Ramos (cell line): Measurements from ENCODE around the gene STK38L.

Experiments
- in situ Hi-C: fragments of 300-500 bp; cut with MboI; formaldehyde crosslinking; loops from one replicate; pipeline ENCODE4 v1.14.3; 2022; ENCODE audit warnings: low sequenced_read_pairs; ENCODE audit not compliant: unreplicated experiment

The STK38L gene

DNA sequence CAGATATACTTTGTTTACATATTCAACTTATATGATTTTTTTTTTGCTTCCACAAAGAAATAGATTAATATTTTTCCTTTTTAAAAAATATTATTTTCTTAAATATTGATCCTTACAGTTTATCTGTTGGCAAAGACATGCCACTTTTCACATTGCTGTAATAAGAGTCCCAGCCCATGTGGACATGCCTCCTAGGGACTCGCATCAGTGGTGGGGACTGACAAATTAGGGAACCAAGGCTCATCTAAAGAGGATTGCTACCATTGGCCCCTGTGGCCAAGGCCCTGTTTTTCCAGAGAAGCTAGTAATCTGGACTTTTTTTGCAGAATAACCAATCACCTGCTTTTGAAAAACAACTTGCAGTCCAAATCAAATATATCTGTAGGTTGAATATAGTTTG lies 60.8 kb downstream of the STK38L start:
- in situ Hi-C loops = loop anchor here (25.0 kb wide), 1 partner anchor 268 kb away; no protein-coding TSS in a partner anchor

DNA sequence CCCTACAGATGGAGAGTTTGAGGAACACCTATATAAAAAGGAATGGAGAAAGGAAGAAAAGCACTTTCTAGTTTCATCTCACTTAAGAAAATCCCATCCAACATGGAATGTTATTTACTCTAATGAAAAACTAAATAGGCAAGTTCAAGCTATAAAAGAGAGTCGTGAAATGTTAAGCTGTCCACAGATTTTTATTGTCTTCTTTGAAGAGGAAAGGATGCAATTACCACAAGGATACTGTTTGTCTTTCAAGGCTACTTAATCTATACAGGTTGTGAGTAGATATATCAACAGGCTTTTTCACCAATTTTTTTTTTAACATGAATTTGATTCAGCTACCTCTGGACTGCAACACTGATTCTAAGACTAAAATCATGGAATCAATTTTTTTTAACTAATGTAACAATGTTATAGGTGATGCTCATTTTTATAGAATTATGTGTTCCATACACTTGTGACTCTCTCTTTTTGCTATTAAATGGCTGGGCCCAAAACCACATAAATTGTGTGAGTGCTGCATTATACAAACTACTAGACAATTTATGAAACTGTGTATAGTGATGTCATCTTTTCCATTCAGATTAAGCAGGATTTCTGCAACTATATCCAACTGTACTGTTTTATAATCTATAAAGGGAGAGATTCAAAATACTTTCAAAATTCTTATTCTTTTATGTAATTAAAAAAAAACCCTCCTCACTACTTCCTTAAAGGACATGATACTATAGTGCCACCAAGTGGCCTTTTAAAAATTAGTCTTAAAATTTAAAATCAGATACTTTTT lies 61.8 kb downstream of the STK38L start:
- in situ Hi-C loops = loop anchor here (25.0 kb wide), 1 partner anchor 269 kb away; no protein-coding TSS in a partner anchor

DNA sequence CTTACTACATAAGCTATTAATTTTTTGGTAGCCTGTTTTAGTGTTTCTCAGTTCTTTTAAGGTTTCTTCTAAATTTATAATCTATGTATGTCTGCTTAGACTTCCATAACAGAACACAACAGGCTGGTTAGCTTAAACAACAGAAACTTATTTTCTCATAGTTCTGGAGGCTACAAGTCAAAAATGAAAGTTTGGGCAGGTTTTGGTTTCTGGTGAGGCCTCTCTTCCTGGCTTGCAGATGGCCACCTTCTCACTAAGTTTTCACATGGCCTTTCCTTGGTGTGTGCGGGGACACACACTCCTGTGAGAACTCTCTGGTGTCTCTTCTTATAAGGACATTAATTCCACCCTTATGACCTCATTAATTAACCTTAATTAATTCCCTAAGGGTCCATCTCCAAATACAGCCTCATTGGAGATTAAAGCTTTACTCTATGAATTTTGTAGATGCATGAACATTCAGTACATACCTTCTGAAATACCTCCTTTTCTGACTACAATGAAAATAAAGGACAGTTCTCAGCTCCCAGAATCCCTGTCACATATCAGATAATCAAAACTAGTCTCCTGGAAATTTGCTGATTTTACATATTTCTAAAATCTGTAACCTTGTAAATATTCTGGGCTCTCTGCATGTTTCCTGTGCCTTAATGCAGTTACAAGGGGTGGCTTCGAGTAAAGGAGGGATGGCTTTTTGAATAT lies 65.4 kb downstream of the STK38L start:
- in situ Hi-C loops = loop anchor here (25.0 kb wide), 1 partner anchor 272 kb away; no protein-coding TSS in a partner anchor

DNA sequence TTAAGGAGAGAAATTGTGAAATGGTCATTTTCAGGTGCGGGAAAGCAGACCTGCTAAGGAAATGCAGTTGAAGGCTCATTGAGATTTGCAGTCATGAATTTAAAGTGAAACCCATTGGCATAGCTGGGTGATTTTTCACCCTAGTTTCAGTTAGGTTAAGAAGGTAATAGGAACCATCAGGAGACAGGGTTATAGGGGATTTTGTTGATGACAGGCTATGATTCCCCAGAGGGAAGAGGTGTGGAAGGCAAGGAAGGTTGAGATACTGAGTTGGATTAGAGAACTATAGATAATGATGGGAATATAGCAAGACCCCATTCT lies 65.9 kb downstream of the STK38L start:
- in situ Hi-C loops = loop anchor here (25.0 kb wide), 1 partner anchor 273 kb away; no protein-coding TSS in a partner anchor

DNA sequence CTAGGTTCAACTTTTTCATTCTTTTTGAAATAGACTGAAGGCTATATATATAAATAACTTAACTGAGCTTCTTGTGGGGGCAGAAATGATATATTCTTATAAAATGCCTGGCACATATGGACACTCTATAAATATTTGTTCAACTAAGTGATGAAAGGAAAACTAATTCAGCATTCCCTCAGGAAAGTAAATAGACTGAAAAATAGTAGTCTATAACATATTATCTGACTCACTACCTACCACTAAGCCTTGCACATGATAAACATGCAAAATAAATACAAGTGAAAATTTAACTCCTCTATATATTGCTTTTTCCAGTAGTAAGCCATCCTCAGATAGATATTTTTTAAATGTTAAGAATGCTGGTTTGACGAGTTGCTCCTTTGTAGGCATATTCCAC lies 72.9 kb downstream of the STK38L start:
- in situ Hi-C loops = loop anchor here (25.0 kb wide), 1 partner anchor 280 kb away; no protein-coding TSS in a partner anchor

DNA sequence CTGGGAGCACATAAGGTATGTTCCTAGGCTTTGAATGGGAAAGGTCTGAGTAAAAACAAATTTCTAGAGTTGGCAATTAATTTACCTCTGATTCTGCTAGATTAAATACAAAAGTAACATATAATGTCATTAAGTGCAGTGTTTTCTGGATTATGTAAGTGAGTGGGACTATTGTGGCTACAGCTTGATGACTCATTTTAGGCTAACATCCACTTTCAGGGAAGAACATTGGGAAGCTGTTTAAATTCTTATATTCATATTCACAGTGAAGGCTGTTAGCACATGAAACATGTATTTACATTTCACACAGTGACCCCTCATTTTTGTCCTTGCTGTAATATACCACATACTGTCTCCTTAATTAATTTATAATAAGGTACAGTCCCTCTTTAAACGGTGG lies 75.3 kb downstream of the STK38L start:
- in situ Hi-C loops = loop anchor here (25.0 kb wide), 1 partner anchor 282 kb away; no protein-coding TSS in a partner anchor

DNA sequence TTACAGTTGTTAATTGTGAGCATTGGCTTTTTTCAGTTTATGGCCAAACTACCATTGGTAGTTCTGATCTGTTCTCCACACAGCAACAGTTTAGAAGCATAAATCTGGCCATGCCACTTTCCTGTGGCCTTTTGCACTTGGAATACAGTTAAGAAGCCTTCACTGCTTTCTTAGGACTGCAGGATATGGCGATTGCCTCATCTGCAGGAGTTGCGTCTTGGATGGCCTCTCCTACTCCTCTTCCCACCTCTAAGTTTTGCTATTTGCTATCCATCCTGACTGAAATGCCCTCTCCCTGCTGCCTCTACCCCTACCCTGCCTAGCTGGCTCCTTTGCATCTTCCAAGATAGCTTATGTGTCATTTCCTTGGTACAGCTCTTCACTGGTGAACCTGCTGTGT lies 75.8 kb downstream of the STK38L start:
- in situ Hi-C loops = loop anchor here (25.0 kb wide), 1 partner anchor 283 kb away; no protein-coding TSS in a partner anchor

DNA sequence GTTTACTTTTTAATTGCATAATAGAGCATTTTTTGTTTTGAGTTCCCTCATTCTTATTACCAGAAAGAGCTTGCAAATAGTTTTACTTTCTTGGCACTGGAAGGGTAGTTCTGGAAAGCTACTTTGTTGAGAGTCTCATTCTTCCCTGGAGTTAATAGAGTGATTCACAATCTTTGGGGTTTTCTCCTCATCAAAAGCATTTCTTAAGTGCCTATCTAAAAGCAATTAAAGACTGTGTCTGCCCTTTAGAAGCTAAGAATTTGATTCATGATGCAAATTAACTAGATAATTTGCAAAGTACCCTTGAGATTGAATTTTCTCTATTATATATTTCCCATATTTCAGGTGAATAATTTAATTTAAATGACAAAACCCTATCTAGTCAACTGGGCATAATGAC lies 80.4 kb downstream of the STK38L start:
- in situ Hi-C loops = loop anchor here (25.0 kb wide), 1 partner anchor 287 kb away; no protein-coding TSS in a partner anchor

DNA sequence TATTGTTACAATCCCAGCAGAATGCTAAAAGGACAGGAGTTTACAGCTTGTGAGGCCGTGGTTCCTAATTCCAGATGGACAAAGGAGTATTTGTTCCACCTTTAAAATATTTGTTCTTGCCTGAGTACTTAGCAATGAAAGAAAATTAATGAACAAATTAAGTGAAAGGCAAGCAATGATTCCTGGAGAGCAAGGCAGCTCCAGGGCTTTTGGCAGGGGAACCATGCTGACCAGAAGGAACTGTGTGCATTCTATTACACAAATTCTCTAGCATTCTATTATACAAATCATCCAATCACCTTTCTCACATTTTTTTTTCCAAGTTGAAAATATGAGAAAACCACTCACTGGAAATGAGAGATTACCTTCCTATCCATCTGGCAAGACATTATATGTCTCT lies 86.8 kb downstream of the STK38L start:
- in situ Hi-C loops = no loop called here

DNA sequence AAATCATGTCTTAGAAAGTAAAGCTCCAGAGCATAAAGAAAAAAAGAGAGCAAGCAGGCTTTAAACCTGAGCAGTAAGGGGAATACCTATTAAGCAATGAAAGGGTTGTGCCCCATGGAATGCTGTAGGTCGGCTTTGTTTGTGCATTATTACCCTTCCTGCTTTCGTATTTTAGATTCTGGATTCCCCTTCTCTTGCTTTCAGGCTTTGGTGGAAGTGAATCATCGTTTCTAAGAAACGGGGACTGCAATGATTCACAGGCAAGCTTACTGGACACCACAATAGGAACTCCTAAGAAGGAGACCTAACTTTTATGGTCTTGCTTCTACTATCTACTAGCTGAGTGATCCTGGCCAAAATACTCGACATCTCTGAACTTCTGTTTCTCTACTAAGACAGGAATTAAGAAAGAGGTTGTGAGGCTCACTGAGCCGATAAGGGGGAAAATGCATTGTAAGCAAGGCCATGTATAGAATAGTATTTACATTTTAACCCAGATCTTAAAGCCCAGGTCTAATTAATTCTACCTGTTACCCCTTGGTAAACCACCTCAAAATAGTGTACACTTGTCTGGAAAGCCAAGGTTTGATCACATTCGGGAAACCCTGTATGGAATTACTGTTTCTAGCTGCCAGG lies 87.3 kb downstream of the STK38L start:
- in situ Hi-C loops = no loop called here

DNA sequence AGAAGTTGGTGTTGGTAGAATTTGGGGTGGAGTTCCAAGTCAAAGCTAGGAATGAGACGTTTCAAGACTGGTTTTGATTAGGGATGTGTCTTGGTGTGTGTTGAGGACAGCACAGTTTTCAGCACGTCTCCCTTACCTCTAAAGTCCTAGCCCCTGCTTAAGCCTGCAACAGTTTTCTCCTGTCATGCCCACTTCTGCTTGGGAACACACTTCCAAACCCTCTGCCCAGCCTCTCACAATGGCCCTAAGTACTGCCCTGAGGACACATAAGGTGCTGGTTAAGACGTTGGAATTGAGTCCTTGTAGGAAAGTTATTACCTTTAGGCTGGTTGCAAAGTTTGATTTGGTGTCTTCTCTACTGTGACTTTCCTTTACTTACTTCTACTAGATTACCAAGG lies 87.8 kb downstream of the STK38L start:
- in situ Hi-C loops = no loop called here

DNA sequence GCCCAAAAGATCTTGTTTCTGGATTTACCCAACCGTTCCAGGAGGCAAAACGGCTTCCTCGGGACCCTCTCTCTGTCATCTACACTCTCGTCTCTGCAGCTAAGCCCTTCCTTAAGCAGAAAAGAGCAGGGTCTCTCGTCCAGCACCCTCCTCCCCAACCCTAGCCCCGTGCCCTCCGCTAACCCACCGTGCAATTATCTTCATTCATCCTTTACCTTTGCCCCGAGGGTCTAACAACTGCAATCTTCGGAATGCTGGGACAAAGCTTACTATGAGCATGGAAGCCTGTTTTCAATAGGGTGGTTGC lies 88.3 kb downstream of the STK38L start:
- in situ Hi-C loops = no loop called here

DNA sequence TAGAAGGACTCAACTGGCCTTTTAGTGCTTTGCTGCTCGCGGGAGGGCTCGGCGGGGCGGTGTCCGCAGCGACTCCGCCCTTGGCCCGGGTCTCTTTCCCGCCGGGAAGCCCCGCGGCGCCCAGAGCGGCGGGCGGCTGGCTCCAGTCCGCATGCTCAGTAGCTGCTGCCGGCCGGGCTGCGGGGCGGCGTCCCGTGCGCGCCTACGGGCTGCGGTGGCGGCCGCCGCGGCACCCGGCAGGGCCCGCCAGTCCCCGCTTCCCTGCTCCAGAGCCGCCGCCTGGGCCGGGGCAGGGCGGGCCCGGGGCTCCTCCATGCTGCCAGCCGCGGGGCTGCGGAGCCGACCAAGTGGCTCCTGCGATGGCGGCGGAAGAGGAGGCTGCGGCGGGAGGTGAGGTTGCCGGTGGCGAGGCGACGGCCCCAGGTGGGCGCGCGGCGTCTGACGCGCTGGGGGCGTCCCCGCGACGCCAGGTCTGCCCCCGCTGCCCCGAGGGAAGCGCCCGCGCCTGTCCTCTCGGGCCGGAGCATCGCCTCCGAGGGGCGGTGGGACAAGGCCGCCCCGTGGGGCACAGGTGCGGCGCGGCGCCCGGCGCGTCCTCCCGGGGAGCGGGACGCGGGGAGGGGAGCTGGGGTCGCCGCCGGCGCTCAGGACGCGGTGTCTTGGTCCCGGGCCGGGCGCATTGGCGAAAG lies 88.8 kb downstream of the STK38L start, which contains the start of gene BMAL2:
BMAL2 (plus strand) TSS at position 123 of the 689 bp plus-strand sequence; CDS start at position 360, 237 bp downstream.
- in situ Hi-C loops = no loop called here

DNA sequence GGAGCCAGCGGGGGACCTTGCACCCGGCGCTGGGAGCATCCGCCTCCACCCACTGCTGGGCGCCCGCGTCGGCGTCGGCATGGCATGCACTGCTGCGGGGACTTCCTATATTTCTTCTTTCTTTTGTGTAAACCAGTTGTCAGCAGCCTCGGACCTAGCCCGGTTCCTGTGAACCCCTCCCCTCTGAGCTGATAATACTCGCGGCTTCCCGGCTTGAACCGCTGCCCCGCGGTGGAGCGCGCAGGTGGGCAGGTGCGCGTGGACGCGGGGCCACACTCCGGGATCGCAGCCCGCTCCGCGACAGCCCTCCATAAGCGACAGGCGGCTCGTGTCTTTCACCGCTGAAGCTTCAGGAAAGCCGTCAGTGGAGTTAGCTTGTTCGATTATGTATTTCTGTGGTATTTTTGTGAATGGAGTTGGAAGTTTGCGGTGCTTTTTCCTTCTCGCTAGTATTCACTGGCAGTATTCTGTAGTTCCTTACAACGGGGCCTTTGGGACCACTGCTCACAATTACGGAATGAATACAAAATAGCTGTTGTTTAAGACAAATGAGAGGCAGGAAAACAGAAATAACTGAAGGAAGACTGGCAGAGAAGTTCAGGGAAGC lies 89.4 kb downstream of the STK38L start:
- in situ Hi-C loops = no loop called here

DNA sequence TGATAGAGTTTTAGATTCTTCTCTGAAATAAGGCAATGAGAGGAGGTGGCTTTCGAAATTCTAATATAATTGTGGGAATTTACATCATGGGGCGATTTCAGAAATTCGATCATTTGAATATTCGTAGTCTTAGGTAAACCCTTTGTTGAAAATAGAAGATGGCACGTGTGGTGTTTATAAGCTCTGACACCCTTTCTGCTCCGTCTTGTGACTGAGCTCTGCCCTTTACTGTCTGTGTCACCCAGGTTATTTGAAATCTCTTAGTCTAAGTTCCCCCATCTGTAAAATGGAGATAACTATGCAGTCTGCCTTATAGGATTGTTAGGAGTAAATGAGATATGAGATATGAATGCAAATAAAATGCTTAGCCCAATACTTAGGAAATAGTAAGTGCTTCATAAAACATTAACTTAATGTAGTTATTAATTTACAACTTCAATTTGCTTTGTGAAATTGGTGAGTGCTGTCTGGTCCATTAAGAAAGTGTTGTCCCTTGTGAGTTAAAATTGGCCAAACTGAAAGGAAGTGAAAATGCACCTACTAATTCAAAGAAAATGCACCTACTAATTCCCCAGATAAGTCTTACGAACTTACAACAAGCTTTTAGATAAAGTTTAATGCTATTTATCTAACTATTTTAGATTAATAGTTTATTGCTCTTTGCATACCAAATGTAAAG lies 90.1 kb downstream of the STK38L start:
- in situ Hi-C loops = no loop called here

DNA sequence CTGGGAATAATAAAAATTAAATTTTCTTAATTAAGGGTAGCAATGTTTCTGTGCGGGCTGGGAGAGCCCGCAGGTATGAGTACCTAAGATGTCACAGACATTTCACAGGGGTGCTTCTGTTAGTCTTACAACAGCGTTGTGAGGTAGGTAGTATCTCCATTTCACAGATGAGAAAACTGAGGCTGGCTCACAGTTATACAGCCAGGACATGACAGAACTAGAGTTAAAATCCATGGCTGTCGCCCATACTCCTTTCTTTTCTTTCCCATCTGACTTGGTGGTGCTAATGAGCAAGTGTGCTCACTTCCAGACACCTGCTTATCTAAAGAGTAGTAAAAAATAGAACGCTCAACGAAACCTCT lies 90.6 kb downstream of the STK38L start:
- in situ Hi-C loops = no loop called here

DNA sequence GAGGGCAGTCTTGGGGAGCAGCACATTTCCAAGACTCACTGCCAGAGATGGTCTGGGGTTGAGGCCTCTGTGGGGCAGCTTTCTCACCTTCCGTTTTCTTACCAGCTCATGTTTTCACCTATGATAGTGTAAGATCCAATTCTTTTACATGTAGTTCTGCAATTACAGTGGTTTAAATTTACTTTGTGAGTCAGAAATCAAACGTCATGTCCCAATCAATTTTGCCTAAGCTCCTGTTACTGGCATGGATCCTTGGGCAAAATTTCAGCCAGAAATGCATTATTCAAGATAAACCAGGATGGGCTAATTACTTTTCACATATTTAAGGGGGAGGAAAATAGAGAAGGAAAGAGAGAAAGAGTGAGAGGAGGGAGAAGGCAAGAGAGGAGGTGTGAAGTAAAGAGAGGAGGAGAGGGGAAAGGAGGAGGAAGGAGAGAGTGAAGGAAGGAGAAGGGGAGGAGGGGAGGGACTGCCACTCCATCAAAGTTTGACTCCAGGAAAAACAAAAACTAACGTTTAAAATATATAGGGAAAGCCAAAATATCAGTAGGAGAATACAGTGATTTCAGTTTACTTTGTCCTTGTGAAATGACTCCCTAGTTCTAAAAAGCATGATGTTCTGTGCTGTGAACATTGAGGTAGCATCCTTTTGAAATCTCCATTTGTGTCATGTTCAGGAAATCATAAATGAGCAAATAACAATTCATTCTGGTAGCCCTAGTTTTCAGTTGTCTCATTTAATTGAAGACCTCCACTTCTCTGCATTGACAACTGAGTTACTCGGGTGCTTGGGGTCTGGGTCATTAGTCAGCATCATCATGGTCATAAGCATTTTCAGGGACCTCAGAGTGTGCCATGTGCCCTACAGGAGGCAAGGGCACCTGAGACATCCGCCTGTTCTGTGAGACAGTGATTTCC lies 91.5 kb downstream of the STK38L start:
- in situ Hi-C loops = no loop called here

DNA sequence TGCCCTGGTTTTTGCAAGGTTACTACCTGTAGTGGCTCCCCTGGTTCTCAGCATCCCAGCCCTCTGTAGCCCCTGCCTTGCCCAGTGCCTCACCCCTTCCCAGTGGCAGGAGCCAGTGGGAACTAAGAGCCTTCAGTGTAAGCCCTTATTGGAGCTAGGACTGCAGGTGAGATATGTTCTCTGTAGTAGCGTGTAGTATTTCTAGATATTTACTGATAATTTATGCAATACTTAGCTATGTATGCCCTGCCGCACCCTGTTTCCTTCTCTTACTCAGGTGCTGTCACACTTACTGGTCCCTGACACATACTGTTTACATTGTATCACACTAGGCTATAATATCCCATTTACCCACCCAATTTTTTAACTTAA lies 92.2 kb downstream of the STK38L start:
- in situ Hi-C loops = no loop called here

DNA sequence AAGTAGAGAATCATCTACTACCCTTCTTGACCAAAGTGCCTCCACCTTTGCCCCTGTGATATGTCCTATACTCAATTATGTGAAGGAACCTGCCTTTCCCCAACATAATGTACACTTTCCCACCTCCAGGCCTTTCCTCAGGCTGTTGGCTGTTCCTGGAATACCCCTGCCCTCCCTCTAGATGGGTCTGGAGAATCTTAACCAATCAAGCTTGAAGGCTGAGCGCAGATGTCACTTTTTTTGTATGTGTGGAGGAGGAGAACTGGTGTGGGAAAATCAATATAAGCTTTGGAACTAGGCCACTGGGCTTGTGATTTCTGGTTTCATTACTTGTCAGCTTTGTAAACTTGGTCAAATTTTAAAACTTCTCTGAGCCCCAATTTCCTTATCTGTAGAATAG lies 93.3 kb downstream of the STK38L start:
- in situ Hi-C loops = no loop called here
